Muscle of leg (tissue), 11 donors: ENCODE data around the gene USF2. TPM values are rescaled to one million over a fixed set of nuclear protein-coding genes. Genes with fewer than 3 reads are reported as not detected.

Source experiments
- DNase-seq: peaks from one replicate; pipeline ENCODE4 v3.0.0; 2013
- H3K27ac ChIP-seq: one replicate; pipeline ENCODE4 v1.5.1; 2013; ENCODE audit warnings: mild to moderate bottlenecking, low read length, control low read depth
- H3K27me3 ChIP-seq: one replicate; pipeline ENCODE4 v1.6.1; 2013; ENCODE audit warnings: low read length; ENCODE audit not compliant: control insufficient read depth, insufficient read depth
- H3K36me3 ChIP-seq: one replicate; pipeline ENCODE4 v1.6.1; 2013; ENCODE audit warnings: low read length; ENCODE audit not compliant: control insufficient read depth, insufficient read depth
- H3K4me1 ChIP-seq: one replicate; pipeline ENCODE4 v1.6.1; 2013; ENCODE audit warnings: low read length; ENCODE audit not compliant: control insufficient read depth, insufficient read depth
- H3K4me3 ChIP-seq: one replicate; pipeline ENCODE4 v1.5.1; 2013; ENCODE audit warnings: low read length, control low read depth
- H3K9me3 ChIP-seq: replicated peaks from 2 replicates; pipeline ENCODE4 v1.6.1; 2013; ENCODE audit warnings: low read depth, low read length; ENCODE audit not compliant: control insufficient read depth
- WGBS: methylation state at CpG from one replicate; pipeline ENCODE4 v1.1.5; 2013; ENCODE audit warnings: missing lambda C conversion rate; ENCODE audit not compliant: insufficient coverage; 5-methylcytosine and 5-hydroxymethylcytosine counted together
- polyA plus RNA-seq, 8 donors: library from polyadenylated mRNA; unstranded; fragments of 120-200 nt; gene quantifications; one replicate each; pipeline versions ENCODE4 v1.2.1 to v1.2.3, GENCODE V29; 2013; ENCODE audit warnings: inconsistent platforms in 1 of 8, low replicate concordance in 1 of 8; ENCODE audit not compliant: insufficient read length in 8 of 8, insufficient read depth in 1 of 8
- total RNA-seq: library from RNA; stranded (reverse); fragments of 120-200 nt; gene quantifications from one replicate; pipeline ENCODE4 v1.2.4, GENCODE V29; 2013

The USF2 gene
- total and polyA plus RNA-seq, 9 donors, result 44.9 to 132 (median 107) TPM

GRCh38 chr19:35309481-35310279 is 40.9 kb downstream of the USF2 start:
- H3K9me3 ChIP-seq, result no peaks in the 10 kb centered on the region
- H3K36me3 ChIP-seq, result no peaks in the 10 kb centered on the region
- H3K27ac ChIP-seq, result no peak overlapping the region
- no peaks in the 10 kb centered on the region for H3K27me3 ChIP-seq
- WGBS, result 35% methylated on average over 45 of the region's 47 CpGs
- no peak overlapping the region for H3K4me3 ChIP-seq
- DNase-seq, result peak; percentile 81
- peaks cover 23% of the 10 kb centered on the region for H3K4me1 ChIP-seq

GRCh38 chr19:35310331-35310730 is 41.6 kb downstream of the USF2 start:
- H3K36me3 ChIP-seq, result no peaks in the 10 kb centered on the region
- 83% methylated on average over 12 of the region's 12 CpGs for WGBS
- no peaks in the 10 kb centered on the region for H3K27me3 ChIP-seq
- no peaks in the 10 kb centered on the region for H3K9me3 ChIP-seq
- H3K27ac ChIP-seq, result no peak overlapping the region
- no peak overlapping the region for H3K4me3 ChIP-seq
- DNase-seq, result no peak
- peaks cover 23% of the 10 kb centered on the region for H3K4me1 ChIP-seq

DNA sequence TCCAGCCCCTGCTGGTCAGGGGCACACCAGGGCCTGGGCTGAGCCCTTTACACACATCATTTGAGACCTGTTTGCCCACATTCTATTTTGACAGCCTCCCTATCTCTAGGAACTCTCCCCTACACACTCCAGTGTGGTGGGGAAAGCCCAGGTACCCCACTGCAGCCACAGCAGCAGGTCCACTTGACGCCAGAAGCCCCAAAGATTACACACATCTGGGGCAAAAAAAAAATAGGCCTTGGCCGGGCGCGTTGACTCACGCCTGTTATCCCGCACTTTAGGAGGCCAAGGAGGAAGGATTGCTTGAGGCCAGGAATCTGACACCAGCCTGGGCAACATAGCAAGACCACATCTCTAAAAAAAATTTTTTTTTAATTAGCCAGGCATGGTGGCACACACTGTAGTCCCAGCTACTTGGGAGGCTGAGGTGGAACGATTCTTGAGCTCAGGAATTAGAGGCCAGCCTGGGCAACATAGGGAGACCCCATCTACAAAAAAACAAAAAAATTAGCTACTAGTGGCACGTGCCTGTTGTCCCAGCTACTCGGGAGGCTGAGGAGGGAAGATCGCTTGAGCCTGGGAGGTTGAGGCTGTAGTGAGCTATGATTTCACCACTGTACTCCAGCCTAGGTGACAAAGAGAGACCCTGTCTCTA is 42.2 kb downstream of the USF2 start:
- Histone ChIP-seq H3K27me3 (no peaks in the 10 kb centered on the region), H3K27ac (no peak overlapping the region), H3K9me3 (no peaks in the 10 kb centered on the region), H3K4me1 (peaks cover 23% of the 10 kb centered on the region), H3K36me3 (no peaks in the 10 kb centered on the region), H3K4me3 (no peak overlapping the region)
- DNase-seq, result no peak
- 82% methylated on average over 5 of the region's 10 CpGs for WGBS

DNA sequence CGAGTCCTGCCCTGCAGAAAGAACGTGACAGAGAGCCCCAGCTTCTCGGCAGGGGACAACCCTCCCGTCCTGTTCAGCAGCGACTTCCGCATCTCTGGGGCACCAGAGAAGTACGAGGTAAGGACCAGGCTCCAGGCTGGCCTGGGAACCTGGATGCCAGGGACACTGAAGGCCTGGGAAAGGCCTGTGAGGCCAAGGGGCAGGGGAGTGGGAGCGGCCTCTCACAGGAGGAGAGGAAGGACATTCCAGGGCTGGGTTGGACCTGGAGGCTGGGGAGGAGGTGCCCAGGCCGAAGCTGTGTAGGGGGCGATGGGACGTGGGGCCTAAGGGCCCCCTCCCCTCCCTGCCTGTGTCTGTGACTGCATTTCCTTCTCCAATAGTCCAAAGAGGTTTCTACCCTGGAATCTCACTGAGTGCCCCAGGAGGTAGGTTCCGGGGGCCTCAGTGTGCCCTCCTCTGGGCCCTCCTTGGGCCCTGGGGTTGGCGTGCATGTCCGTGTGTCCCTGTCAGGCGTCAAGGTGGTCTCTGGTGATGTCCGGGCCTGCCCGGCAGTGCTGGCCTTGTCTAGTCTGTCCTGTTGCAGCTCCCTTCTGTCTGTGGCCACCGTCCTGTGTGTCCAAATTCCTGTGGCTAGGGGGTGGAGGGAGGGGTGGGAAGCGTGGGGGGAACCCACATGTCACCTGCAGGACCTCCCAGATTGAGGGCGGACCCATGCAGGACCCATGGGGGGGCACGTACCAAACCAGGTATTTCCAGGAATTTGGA is 43.3 kb downstream of the USF2 start:
- Histone ChIP-seq H3K4me3 (no peak overlapping the region), H3K36me3 (no peaks in the 10 kb centered on the region), H3K27me3 (no peaks in the 10 kb centered on the region), H3K9me3 (no peaks in the 10 kb centered on the region), H3K4me1 (peaks cover 23% of the 10 kb centered on the region), H3K27ac (no peak overlapping the region)
- WGBS, result 73% methylated on average over 16 of the region's 21 CpGs
- DNase-seq, result no peak

GRCh38 chr19:35313587-35313986 is 44.8 kb downstream of the USF2 start:
- 51% methylated on average over 6 of the region's 7 CpGs for WGBS

DNA sequence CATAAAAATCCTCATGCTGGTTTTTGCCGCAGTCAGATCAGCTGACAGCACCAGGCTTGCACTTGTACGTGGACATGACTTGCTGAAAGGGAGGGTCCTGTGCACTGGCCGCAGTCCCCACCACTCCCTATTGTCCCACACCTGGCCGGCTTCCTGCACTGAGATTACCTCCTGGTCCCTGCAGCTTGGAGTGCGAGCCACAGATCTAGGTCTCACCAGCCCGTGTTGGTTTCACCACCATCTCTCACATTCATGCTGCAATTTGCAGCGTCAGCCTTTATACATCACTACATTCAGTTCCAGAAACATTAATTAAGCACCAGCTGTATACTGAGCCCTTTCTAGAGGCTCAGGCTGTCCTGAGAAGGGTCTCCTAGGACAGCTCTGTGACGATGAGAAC is 45.3 kb downstream of the USF2 start:
- Histone ChIP-seq H3K27me3 (no peaks in the 10 kb centered on the region), H3K36me3 (no peaks in the 10 kb centered on the region), H3K9me3 (no peaks in the 10 kb centered on the region), H3K4me1 (peaks cover 16% of the 10 kb centered on the region), H3K4me3 (no peak overlapping the region), H3K27ac (no peak overlapping the region)
- 89% methylated on average over 5 of the region's 8 CpGs for WGBS
- no peak for DNase-seq

More at GRCh38 chr19:35313587-35313986, 44.8 kb downstream of the USF2 start:
- Histone ChIP-seq H3K27ac (no peak overlapping the region), H3K4me1 (peaks cover 17% of the 10 kb centered on the region), H3K9me3 (no peaks in the 10 kb centered on the region), H3K36me3 (no peaks in the 10 kb centered on the region), H3K27me3 (no peaks in the 10 kb centered on the region), H3K4me3 (no peak overlapping the region)
- no peak for DNase-seq

DNA sequence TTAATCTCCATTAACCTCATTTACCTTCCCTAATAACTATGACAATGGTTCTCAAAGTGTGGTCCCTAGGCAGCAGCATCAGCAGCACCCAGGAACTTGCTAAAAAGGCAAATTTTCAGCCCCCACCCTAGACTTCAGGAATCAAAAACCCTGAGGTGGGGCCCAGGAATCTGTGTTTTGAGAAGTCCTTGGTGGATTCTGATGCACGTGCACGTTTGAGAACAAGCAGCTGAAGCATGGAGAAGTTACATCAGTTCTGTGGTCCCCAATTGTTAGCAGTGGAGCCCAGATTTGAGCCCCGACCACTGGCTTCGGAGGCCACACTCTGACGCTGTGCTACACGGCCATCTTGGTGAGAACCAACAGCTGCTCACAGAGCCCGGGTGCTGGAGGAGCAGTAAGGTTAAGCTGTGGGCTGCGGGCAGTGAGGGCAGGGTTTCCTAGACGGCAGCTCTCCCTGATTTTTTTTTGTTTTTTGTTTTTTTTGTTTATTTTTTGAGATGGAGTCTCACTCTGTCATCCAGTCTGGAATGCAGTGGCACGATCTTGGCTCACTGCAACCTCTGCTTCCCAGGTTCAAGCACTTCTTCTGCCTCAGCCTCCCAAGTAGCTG is 46.2 kb downstream of the USF2 start:
- Histone ChIP-seq H3K27me3 (no peaks in the 10 kb centered on the region), H3K27ac (no peak overlapping the region), H3K4me3 (no peak overlapping the region), H3K36me3 (no peaks in the 10 kb centered on the region), H3K9me3 (no peaks in the 10 kb centered on the region), H3K4me1 (peaks cover 8% of the 10 kb centered on the region)
- no peak for DNase-seq
- WGBS, result 81% methylated on average over 6 of the region's 10 CpGs

DNA sequence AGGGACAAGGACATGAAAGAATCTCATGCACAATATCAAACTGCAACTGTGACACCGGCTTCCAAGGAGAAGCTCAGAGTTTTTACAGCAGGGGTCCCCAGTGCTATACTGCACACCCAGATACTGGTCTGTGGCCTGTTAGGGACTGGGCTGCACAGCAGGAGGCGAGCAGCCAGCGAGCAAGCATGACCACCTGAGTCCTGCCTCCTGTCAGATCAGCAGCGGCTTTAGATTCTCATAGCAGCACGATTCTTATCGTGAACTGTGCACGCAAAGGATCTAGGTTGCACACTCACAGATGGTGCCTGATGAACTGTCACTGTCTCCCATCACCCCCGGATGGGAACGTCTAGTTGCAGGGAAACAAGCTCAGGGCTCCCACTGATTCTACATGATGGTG is 47.1 kb downstream of the USF2 start:
- no peak overlapping the region for H3K4me3 ChIP-seq
- DNase-seq, result no peak
- H3K4me1 ChIP-seq, result peaks cover 8% of the 10 kb centered on the region
- 39% methylated on average over 5 of the region's 9 CpGs for WGBS
- no peaks in the 10 kb centered on the region for H3K36me3 ChIP-seq
- H3K9me3 ChIP-seq, result no peaks in the 10 kb centered on the region
- no peaks in the 10 kb centered on the region for H3K27me3 ChIP-seq
- no peak overlapping the region for H3K27ac ChIP-seq

DNA sequence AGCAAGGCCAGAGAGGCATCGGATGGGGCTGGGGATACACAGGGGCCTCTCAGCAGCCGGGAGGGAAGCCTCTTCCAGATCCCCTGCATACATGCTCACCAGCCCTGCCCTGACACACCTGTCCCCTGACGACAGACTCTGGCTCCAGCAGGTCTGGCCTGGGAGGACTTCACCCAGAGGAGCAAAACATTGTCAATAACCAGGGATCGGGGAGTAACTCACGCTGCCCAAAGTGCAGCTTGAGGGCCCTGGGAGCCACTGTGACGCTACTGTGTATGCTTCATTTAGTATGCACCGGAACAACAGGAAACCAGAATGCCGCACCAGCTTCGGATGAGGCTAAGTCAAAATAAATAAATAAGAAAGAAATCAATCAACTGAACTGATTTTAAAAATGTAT is 47.8 kb downstream of the USF2 start:
- Histone ChIP-seq H3K27ac (no peak overlapping the region), H3K9me3 (no peaks in the 10 kb centered on the region), H3K27me3 (no peaks in the 10 kb centered on the region), H3K36me3 (no peaks in the 10 kb centered on the region), H3K4me3 (no peak overlapping the region), H3K4me1 (peaks cover 8% of the 10 kb centered on the region)
- WGBS, result 48% methylated on average over 6 of the region's 9 CpGs
- no peak for DNase-seq
